K562 (cell line): ENCODE data around the gene ZNF335. TPM values are rescaled to one million over a fixed set of nuclear protein-coding genes. Genes with fewer than 3 reads are reported as not detected.

ENCODE experiments used
- ARID4B ChIP-seq: sonication (generic); formaldehyde crosslinking; IDR thresholded peaks from 2 replicates; pipeline ENCODE4 v1.8.0; 2022; ENCODE audit warnings: mild to moderate bottlenecking, missing genetic modification reagents
- CREB1 ChIP-seq, 2 experiments: sonication (generic) in 1 of 2; formaldehyde crosslinking in 1 of 2; IDR thresholded peaks; 2 replicates each; pipeline versions ENCODE4 v1.6.1 to v1.8.0; 2012 to 2022; ENCODE audit warnings: inconsistent platforms in 1 of 2, mild to moderate bottlenecking in 1 of 2, missing genetic modification reagents in 1 of 2, moderate library complexity in 1 of 2
- FOXA1 ChIP-seq: fragments of 450-650 bp; IDR thresholded peaks from 2 replicates; pipeline ENCODE4 v1.6.1; 2016; ENCODE audit warnings: mild to moderate bottlenecking, borderline replicate concordance
- HDAC1 ChIP-seq, 2 experiments: fragments of 450-650 bp; IDR thresholded peaks; 2 replicates each; pipeline ENCODE4 v1.6.1; 2016 to 2017; ENCODE audit warnings: inconsistent platforms in 1 of 2, mild to moderate bottlenecking in 1 of 2, moderate library complexity in 1 of 2
- IRF1 ChIP-seq: sonication (generic); formaldehyde crosslinking; IDR thresholded peaks from 2 replicates; pipeline ENCODE4 v1.8.0; 2022; ENCODE audit warnings: missing genetic modification reagents, mild to moderate bottlenecking, borderline replicate concordance
- KAT8 ChIP-seq: fragments of 450-650 bp; IDR thresholded peaks from 2 replicates; pipeline ENCODE4 v1.6.1; 2016; ENCODE audit warnings: low read depth, mild to moderate bottlenecking
- KDM4B ChIP-seq, 2 experiments: fragments of 450-650 bp in 1 of 2; sonication (generic) in 1 of 2; IDR thresholded peaks; 2 replicates each; pipeline ENCODE4 v1.6.1; 2016 to 2017; ENCODE audit warnings: borderline replicate concordance in 2 of 2, antibody characterized with exemption in 1 of 2, low read depth in 1 of 2, mild to moderate bottlenecking in 1 of 2
- ZBTB17 ChIP-seq: fragments of 450-650 bp; formaldehyde crosslinking; IDR thresholded peaks from 2 replicates; pipeline ENCODE4 v1.4.0; 2020; ENCODE audit warnings: mild to moderate bottlenecking
- ZNF140 ChIP-seq: fragments of 250-450 bp; sonication (Bioruptor Pico); IDR thresholded peaks from 2 replicates; pipeline ENCODE4 v1.8.0; 2021; ENCODE audit warnings: moderate library complexity, mild to moderate bottlenecking, inconsistent platforms
- ZNF398 ChIP-seq: fragments of 250-450 bp; sonication (Bioruptor Pico); IDR thresholded peaks from 2 replicates; pipeline ENCODE4 v1.8.0; 2021; ENCODE audit warnings: moderate library complexity, mild to moderate bottlenecking, inconsistent platforms
- polyA plus RNA-seq, 8 experiments: library from polyadenylated mRNA; depleted of rRNA in 4 of 8; stranded (reverse) in 5 of 8; unstranded in 3 of 8; fragments of >200 nt; fragmentation: Nextera tagmentation in 2 of 8; fragmentation: Illumina TruSeq in 1 of 8; extraction: Ambion mirVana in 2 of 8; extraction: Trizol in 1 of 8; gene quantifications; 2 replicates each; pipeline versions ENCODE4 v1.2.1 to v1.2.3, GENCODE V29; 2011 to 2014; ENCODE audit warnings: inconsistent platforms in 1 of 8, missing spikeins in 1 of 8
- total RNA-seq, 7 experiments: library from RNA; depleted of rRNA in 6 of 7; stranded (reverse); fragments of >200 nt in 6 of 7; fragmentation: Illumina TruSeq in 2 of 7; extraction: Trizol in 2 of 7; gene quantifications; 2 replicates each; pipeline versions ENCODE4 v1.2.1 to v1.2.3, GENCODE V29; 2011 to 2021; ENCODE audit warnings: low replicate concordance in 1 of 7
- TF ChIP-seq, protein P1 (sequence below), 2 experiments: fragments of 450-650 bp in 1 of 2; sonication (generic) in 1 of 2; formaldehyde crosslinking in 1 of 2; IDR thresholded peaks in 1 of 2; conservative IDR thresholded peaks in 1 of 2; 2 replicates each; pipeline versions ENCODE4 v1.6.1 to v1.8.1; 2016 to 2023; ENCODE audit warnings: mild to moderate bottlenecking in 2 of 2, moderate library complexity in 2 of 2, inconsistent platforms in 1 of 2, missing genetic modification reagents in 1 of 2
- TF ChIP-seq, protein P2 (sequence below): fragments of 450-650 bp; conservative IDR thresholded peaks from 2 replicates; pipeline ENCODE4 v1.6.1; 2016; ENCODE audit warnings: missing genetic modification characterization, low read depth, mild to moderate bottlenecking, control low read depth, missing compliant biosample characterization
- TF ChIP-seq, protein P3 (sequence below): fragments of 450-650 bp; IDR thresholded peaks from 2 replicates; pipeline ENCODE4 v1.7.0; 2016; ENCODE audit warnings: borderline replicate concordance

Gene ZNF335
- total and polyA plus RNA-seq, 9 of the 15 experiments (the other 6 are each of a cell fraction or from before 2014, with no cell fraction given), result 0.39 to 16.0 (median 7.6) TPM

GRCh38 chr20:45910670-45911485 is 61.1 kb downstream of the ZNF335 start (continued):
- TF ChIP-seq ARID4B (CRISPR knock-in tag) (no peak), HDAC1 (IDR thresholded peaks at IDR 0.05) (peak in 1 of 2 experiments; percentile 4; a peak in 1 of 4 replicates), FOXA1 (no peak), KDM4B (IDR thresholded peaks at IDR 0.05; ENCODE audit: borderline replicate concordance in 2 of 2, low read depth in 1 of 2) (no peak), ZNF398 (CRISPR knock-in tag) (no peak), ZNF140 (CRISPR knock-in tag) (no peak), KAT8 (no peak), ZBTB17 (CRISPR knock-in tag) (no peak), CREB1 (IDR thresholded peaks at IDR 0.05) (no peak), CREB1 (CRISPR knock-in tag; IDR thresholded peaks at IDR 0.05) (no peak), IRF1 (CRISPR knock-in tag) (no peak)
- TF ChIP-seq, protein P1, sequence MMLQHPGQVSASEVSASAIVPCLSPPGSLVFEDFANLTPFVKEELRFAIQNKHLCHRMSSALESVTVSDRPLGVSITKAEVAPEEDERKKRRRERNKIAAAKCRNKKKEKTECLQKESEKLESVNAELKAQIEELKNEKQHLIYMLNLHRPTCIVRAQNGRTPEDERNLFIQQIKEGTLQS (IDR thresholded peaks at IDR 0.05), result peak; percentile 99
- TF ChIP-seq, protein P1 (CRISPR knock-in tag; conservative IDR thresholded peaks at IDR 0.05), result peak; percentile 97
- TF ChIP-seq, protein P2, sequence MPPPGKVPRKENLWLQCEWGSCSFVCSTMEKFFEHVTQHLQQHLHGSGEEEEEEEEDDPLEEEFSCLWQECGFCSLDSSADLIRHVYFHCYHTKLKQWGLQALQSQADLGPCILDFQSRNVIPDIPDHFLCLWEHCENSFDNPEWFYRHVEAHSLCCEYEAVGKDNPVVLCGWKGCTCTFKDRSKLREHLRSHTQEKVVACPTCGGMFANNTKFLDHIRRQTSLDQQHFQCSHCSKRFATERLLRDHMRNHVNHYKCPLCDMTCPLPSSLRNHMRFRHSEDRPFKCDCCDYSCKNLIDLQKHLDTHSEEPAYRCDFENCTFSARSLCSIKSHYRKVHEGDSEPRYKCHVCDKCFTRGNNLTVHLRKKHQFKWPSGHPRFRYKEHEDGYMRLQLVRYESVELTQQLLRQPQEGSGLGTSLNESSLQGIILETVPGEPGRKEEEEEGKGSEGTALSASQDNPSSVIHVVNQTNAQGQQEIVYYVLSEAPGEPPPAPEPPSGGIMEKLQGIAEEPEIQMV (tag), result no peak
- TF ChIP-seq, protein P3, sequence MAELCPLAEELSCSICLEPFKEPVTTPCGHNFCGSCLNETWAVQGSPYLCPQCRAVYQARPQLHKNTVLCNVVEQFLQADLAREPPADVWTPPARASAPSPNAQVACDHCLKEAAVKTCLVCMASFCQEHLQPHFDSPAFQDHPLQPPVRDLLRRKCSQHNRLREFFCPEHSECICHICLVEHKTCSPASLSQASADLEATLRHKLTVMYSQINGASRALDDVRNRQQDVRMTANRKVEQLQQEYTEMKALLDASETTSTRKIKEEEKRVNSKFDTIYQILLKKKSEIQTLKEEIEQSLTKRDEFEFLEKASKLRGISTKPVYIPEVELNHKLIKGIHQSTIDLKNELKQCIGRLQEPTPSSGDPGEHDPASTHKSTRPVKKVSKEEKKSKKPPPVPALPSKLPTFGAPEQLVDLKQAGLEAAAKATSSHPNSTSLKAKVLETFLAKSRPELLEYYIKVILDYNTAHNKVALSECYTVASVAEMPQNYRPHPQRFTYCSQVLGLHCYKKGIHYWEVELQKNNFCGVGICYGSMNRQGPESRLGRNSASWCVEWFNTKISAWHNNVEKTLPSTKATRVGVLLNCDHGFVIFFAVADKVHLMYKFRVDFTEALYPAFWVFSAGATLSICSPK, result 0 out of 2 replicates have a peak, but pooled peaks have one; percentile 2
